Measurements from ENCODE around the gene SAPCD1. TPM values are rescaled to one million over a fixed set of nuclear protein-coding genes. Genes with fewer than 3 reads are reported as not detected.

The SAPCD1 gene
- total and polyA plus RNA-seq, 10 of the 15 experiments (the other 5 are each of a cell fraction or from before 2014, with no cell fraction given): 1.6 to 13.0 (median 5.4) TPM

GRCh38 chr6:31795616-31796298 is 33.3 kb downstream of the SAPCD1 start, which contains the start of gene VARS1 (continued):
- peak; percentile 84 to 98 (median 88); a peak in 5 of 6 replicates for TF ChIP-seq CTCF (IDR thresholded peaks at IDR 0.05 in 2 of 3, conservative IDR thresholded peaks at IDR 0.05 in 1 of 3; ENCODE audit: control insufficient read depth in 2 of 3, extremely low read depth in 1 of 3, insufficient read depth in 1 of 3, low read depth in 3 of 3, low read length in 3 of 3)
- peak; percentile 36; the same call in 1 of the 2 replicates for TF ChIP-seq IRF5 (IDR thresholded peaks at IDR 0.05; ENCODE audit: borderline replicate concordance)
- no peak for TF ChIP-seq ELK1 (IDR thresholded peaks at IDR 0.05; ENCODE audit: low read depth, low read length)
- TF ChIP-seq ZNF687 (IDR thresholded peaks at IDR 0.05): peak; percentile 87
- TF ChIP-seq USF2 (IDR thresholded peaks at IDR 0.05; ENCODE audit: borderline replicate concordance, low read depth, low read length): peak; percentile 29; the same call in 1 of the 2 replicates
- peak; percentile 100 for TF ChIP-seq LARP7 (IDR thresholded peaks at IDR 0.05)
- no peak for TF ChIP-seq PAX8 (IDR thresholded peaks at IDR 0.05)
- TF ChIP-seq KLF5 (IDR thresholded peaks at IDR 0.05; ENCODE audit: partially characterized antibody): peak; percentile 84
- TF ChIP-seq MTA2 (IDR thresholded peaks at IDR 0.05; ENCODE audit: low read depth): no peak
- no peak for TF ChIP-seq ZBTB11 (CRISPR knock-in tag; IDR thresholded peaks at IDR 0.05)
- no peak for TF ChIP-seq ATF7 (IDR thresholded peaks at IDR 0.05; ENCODE audit: low read depth)
- no peak for TF ChIP-seq PBX3 (IDR thresholded peaks at IDR 0.05; ENCODE audit: insufficient replicate concordance, low read depth, low read length)
- TF ChIP-seq ZZZ3 (IDR thresholded peaks at IDR 0.05; ENCODE audit: control insufficient read depth, insufficient read length, low read depth): no peak

Data from GM12878 (cell line).